ENCODE measurements around the gene SIK1.

- TF ChIP-seq, protein P1, sequence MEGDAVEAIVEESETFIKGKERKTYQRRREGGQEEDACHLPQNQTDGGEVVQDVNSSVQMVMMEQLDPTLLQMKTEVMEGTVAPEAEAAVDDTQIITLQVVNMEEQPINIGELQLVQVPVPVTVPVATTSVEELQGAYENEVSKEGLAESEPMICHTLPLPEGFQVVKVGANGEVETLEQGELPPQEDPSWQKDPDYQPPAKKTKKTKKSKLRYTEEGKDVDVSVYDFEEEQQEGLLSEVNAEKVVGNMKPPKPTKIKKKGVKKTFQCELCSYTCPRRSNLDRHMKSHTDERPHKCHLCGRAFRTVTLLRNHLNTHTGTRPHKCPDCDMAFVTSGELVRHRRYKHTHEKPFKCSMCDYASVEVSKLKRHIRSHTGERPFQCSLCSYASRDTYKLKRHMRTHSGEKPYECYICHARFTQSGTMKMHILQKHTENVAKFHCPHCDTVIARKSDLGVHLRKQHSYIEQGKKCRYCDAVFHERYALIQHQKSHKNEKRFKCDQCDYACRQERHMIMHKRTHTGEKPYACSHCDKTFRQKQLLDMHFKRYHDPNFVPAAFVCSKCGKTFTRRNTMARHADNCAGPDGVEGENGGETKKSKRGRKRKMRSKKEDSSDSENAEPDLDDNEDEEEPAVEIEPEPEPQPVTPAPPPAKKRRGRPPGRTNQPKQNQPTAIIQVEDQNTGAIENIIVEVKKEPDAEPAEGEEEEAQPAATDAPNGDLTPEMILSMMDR (IDR thresholded peaks at IDR 0.05): no peak
- TF ChIP-seq POLR2A (IDR thresholded peaks at IDR 0.05): no peak
Measured at GRCh38 chr21:43371786-43372185, 55.1 kb downstream of the SIK1 start.

Measured in prostate gland (tissue), 2 donors.